ENCODE results near the gene LILRB1.

DNA sequence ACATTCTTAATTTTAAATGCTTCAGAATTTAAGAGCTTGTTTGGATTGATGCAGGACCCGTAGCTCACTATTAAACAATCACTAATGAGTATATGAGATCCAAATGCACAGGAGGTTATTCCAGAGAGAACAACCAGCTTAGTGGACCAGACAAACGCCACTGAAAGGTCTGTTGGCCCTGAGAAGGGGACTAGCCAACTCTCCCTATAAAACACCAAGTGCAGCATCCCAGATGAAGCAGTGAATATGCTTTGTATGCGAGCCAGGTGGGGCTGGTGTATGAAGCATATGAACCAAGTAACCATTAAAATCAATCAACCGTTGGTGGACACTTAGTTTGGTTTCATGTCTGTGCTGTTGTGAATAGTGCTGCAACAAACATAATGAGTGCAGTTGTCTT, 9.8 kb upstream of the LILRB1 start:
- TF ChIP-seq, protein P1, sequence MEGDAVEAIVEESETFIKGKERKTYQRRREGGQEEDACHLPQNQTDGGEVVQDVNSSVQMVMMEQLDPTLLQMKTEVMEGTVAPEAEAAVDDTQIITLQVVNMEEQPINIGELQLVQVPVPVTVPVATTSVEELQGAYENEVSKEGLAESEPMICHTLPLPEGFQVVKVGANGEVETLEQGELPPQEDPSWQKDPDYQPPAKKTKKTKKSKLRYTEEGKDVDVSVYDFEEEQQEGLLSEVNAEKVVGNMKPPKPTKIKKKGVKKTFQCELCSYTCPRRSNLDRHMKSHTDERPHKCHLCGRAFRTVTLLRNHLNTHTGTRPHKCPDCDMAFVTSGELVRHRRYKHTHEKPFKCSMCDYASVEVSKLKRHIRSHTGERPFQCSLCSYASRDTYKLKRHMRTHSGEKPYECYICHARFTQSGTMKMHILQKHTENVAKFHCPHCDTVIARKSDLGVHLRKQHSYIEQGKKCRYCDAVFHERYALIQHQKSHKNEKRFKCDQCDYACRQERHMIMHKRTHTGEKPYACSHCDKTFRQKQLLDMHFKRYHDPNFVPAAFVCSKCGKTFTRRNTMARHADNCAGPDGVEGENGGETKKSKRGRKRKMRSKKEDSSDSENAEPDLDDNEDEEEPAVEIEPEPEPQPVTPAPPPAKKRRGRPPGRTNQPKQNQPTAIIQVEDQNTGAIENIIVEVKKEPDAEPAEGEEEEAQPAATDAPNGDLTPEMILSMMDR (IDR thresholded peaks at IDR 0.05; ENCODE audit: low read depth, low read length, missing input control): no peak
- TF ChIP-seq JUND (IDR thresholded peaks at IDR 0.05) (no peak), MAX (IDR thresholded peaks at IDR 0.05) (no peak), REST (IDR thresholded peaks at IDR 0.05) (no peak), GABPA (IDR thresholded peaks at IDR 0.05 in 1 of 2, conservative IDR thresholded peaks at IDR 0.05 in 1 of 2) (no peak), TAF1 (conservative IDR thresholded peaks at IDR 0.05) (no peak), YY1 (IDR thresholded peaks at IDR 0.05) (no peak), SP1 (IDR thresholded peaks at IDR 0.05) (no peak), FOXA1 (IDR thresholded peaks at IDR 0.05) (no peak), RXRA (IDR thresholded peaks at IDR 0.05) (no peak), EGR1 (IDR thresholded peaks at IDR 0.05; ENCODE audit: low read depth in 2 of 2) (no peak), RAD21 (IDR thresholded peaks at IDR 0.05) (no peak), HNF4G (IDR thresholded peaks at IDR 0.05) (no peak)
- TF ChIP-seq, protein P2, sequence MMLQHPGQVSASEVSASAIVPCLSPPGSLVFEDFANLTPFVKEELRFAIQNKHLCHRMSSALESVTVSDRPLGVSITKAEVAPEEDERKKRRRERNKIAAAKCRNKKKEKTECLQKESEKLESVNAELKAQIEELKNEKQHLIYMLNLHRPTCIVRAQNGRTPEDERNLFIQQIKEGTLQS (IDR thresholded peaks at IDR 0.05): no peak

All from liver (tissue), 3 donors.